Posterior cingulate gyrus (tissue), 11 donors: ENCODE measurements around the gene SRRM4.
A peak's percentile ranks its signal among the peaks of the same experiment; 100 is the strongest.
"Not testable (repeated sequence)": the region's sequence is repeated elsewhere in the genome, so short reads cannot be mapped to it uniquely, and the experiment has no call there.

Experiments used
- DNase-seq, 10 donors: peaks; one replicate each; pipeline versions ENCODE4 v3.0.0 to v3.0.0-alpha.2; 2020 to 2021; ENCODE audit warnings: mixed read lengths in 3 of 10
- intact Hi-C: fragments of 100-400 bp; cut with DNase I; formaldehyde crosslinking; loops from one replicate; pipeline ENCODE4 v1.15.1; 2023

Gene SRRM4

DNA sequence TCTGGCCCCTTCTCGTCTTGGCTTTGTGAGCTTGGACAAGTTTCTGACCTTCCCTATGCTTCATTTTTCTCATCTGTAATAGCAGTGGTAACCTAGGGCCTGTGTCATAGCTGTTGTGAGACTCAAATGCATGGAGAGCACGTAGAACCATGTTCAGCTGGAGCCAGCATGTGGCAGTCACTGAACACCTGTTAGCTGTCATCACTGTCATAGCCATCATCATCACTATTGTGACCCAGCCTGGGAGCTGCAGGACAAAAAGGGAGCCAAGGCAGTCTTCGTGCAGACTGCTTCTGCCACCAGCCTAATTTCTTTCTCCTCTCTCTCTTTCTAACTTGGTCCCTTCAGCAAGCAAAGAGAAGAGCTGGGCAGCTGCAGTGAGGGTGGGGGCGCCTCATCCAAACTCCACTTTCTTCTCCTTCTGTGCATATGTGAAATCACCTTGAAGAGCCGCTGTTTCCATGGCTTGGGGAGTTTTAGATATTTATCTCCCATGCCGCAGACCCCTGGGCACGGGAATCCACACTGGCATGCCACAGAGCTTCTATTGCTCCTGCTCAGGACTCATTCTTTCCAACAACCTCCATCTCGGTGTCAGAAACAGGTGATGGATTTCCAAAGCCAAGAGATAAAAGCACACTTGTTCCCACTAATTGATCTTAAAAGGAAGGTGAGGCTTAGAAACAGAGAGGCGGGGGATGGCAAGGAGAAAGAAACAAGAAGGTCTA, 87.0 kb downstream of the SRRM4 start:
- intact Hi-C loops: no loop called here
- DNase-seq: no peak

DNA sequence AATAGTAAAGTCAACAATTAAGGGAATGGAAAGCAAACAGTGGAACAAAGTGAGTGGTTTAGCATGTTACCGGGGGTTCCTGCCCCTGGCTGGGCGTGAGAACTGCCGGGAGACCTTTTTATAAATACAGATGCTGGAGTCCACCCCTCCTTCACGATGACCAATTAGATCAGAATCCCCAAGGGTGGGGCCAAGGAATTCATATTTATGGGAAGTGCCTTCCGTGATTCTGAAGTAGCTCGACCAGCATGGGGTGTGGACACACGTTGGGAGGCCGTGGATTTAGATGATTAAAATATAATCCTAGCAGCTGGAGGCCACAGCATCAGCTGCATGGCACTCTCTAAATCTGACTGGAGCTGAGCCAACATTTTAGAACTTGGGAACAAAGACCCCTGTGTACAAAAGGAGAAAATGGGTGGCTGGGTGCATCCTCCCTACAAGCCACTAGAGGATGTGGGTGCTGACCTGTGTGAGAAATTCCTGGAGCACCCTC, 87.9 kb downstream of the SRRM4 start:
- intact Hi-C loops: no loop called here
- no peak for DNase-seq

DNA sequence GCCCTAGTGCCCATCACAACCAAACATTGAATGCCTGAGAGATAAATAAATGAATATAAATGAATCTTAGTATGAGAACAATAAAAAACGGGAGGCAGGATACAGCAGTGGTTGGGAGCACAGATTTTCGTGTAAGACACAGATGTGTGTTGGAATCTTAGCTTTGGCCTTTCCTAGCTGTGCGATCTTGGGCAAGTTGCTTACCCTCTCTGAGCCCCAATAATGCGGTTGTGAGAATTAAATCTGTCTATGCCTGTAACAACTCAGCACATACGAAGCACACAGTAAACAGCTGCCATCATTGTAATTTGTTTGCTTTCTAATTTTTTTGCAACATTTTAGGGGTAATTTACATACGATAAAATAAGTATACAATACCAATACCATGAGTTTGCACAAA, 89.8 kb downstream of the SRRM4 start:
- DNase-seq: no peak
- intact Hi-C loops: no loop called here

DNA sequence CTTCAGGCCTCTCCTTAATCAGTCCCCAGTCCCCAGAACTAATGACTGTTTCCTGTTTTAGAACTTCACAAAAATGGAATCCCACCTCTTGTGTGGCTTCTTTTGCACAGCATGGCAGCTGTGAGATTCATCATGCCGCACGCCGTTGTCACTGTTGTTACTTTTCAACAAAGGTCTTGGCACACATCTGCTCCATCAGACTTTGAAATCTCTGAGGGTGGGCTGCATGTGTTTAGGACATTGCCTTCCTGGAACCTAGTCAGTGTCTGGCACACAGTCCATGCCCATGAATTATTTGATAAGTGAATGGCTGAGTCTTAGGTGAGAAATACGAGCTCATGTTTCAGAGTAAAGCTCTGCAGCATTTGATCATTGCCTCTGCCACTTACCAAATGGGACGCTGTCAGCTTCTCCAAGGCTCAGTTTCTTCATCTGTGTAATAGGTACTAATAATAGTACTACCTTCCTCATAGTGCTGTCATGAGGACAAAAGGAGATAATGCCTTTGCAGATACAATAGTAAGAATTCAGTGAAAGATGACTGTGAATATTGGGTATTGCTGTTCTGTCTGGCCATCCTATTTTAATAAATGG, 90.4 kb downstream of the SRRM4 start:
- intact Hi-C loops: no loop called here
- no peak for DNase-seq

DNA sequence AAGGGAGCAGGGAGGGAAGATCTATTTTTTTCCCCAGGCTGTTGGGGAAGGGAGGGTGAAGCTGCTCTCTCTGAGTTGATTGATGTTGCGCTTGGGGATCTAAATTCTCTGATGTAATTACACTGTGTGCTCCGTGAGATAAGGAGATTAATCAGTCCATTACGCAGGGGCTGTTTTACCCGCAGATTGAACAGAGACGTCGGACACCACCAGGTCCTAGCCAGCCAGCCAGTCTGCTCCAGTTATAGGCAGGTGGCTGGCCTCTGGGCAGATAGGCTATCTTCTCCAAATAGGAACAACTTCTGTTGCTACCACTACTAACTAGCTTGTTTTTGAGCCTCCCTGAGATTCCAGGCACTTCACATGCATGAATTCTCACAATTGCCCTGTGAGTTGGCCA, 91.1 kb downstream of the SRRM4 start:
- intact Hi-C loops: no loop called here
- no peak for DNase-seq

DNA sequence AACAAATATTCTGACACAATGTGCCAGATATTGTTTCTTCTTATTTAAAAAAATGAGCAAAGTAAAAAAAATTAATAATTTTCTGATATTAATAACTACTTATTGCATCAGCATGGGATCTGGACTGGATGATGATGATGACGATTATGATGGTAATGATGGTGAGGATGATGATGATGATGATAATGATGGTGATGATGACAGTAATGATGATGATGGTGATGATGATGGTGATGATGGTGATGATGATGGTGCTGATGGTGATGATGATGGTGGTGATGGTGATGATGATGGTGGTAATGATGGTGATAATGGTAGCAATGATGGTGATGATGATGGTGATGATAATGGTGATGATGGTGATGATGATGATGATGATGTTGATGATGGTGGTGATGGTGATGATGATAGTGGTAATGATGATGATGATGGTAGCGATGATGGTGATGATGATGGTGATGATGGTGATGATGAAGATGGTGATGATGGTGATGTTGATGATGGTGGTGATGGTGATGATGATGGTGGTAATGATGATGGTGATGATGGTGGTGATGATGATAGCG, 94.0 kb downstream of the SRRM4 start:
- intact Hi-C loops: no loop called here
- DNase-seq: no peak

DNA sequence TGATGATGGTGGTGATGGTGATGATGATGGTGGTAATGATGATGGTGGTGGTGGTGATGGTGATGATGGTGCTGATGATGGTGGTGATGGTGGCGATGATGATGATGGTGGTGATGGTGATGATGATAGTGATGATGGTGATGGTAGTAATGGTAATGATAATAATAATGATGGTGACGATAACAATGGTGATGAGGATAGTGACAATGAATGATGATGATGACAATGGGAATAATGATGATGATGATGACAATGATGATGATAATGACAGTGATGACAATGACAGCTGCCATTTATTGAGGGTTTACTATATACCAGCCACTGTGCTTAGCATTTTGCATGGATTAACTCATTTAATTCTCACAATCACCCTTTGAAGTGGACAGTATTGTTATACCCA, 94.6 kb downstream of the SRRM4 start:
- intact Hi-C loops: no loop called here
- no peak for DNase-seq

DNA sequence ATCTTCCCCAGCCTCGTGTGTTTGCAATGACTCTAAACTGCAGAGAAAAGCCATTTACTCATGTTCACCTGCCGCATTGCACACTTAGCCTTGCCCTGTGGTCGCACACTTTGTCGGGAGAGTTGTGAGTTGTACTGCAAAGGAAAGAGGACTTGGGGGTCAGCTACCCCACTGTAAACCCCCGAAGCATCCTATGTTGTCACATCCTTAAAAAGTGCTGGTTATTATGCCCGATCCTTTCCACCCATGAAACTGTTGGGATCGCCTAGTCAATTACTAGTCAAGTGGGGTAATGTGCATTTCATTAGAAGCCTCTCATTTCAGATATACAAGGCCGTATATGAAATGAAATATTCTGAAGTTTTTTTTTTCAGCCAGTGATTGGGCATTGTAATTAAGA, 98.2 kb downstream of the SRRM4 start:
- DNase-seq: no peak
- intact Hi-C loops: no loop called here

DNA sequence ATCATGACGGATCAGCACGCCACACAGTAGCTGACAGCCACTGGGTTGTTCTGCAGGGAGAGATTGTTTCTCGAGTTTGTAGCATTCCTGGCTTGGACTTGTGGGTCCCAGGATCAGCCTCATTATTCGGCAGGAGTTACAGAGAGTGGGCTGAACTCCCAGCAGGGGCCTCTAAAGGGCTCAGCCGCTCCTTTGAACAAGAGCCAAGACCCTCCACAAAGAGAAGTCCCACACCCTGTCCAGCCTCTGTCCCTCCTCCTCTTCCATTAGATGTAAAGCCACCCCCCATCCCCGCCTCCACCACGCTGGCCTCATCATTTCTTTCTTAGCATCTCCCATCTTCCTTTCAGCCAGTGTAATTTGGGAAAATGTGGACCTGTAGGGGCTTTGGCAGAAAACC, 100.7 kb downstream of the SRRM4 start:
- intact Hi-C loops: no loop called here
- no peak for DNase-seq

DNA sequence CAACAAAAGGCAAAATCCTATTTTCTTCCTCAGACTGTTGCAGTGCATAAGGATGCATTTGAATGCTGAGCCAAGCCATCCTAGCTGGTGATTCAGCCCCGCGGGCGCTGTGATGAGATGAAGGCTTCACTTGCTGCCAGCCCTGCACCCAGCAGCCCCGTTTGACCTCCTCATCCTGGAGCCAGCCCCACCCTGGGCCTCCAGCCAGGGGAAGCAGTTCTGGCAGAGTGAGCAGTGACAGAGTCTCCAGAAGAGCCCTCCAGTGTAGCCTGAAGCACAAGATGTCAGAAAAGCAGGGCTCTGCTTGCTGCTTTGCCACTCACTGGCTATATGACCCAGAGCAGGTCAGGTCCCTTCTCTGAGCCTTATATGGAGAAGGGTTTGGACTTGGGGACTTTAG, 101.2 kb downstream of the SRRM4 start:
- intact Hi-C loops: no loop called here
- peak in 9 of 10 donors; percentile 10 to 93 (median 55) for DNase-seq

DNA sequence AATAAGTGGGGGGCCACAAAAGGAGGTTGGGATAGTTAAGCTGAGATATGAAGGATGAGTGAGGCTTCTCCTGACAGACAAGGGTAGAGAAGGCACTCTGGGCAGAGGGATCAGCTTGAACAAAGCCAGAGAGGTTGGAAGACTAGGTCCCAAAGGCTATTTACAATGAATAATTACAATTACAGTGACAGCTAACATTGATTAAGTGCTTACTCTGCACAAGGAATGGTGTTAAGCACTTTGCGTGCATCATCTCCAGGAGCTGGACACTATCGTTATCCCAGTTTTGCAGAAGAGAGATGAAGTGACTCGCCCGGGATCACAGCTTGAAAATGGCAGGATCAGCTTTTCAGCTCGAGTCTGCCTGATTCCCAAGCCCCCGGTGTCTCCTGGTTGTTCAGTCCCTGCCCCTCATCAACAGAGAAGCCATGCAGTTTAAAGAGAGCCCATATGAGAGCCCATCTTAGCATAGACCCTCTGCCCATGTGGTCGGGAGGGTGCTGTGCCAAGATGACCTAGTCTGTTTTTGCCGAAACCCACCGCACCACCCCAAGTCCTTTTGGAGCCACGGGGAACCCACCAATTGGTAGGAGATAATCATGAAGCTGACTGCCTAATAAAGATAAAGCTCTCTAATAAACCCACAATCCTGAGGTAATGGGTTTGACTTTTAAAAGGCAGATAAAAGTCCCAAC, 107.5 kb downstream of the SRRM4 start:
- intact Hi-C loops: no loop called here
- no peak for DNase-seq

DNA sequence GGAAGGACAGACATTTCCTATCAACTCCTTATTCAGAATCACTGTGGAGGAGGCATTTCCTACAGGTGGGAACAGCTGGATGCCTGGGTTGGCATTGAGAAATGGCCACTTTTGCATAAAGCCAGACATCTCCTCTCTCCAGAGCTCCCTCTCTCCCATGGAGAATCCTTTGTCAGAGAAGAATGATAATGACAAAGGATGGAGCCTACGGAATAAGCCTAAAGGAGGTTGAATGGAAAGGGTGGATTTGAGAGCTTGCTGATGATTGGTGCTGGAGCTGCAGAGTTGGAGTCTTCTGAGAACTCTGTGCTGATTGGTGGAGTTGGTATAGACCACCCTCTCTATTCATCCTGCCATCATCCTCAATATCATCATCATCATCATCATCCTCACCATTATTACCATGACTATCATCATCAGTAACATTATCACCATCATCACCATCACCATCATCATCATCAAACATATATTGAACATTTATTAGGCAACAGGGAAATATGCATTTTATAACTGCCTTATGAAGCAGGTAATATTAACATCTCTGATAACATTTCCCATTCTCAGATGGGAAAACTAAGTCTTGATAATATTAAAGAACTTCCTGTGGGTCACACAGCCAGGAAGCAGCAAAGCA, 108.2 kb downstream of the SRRM4 start:
- no peak for DNase-seq
- intact Hi-C loops: no loop called here

DNA sequence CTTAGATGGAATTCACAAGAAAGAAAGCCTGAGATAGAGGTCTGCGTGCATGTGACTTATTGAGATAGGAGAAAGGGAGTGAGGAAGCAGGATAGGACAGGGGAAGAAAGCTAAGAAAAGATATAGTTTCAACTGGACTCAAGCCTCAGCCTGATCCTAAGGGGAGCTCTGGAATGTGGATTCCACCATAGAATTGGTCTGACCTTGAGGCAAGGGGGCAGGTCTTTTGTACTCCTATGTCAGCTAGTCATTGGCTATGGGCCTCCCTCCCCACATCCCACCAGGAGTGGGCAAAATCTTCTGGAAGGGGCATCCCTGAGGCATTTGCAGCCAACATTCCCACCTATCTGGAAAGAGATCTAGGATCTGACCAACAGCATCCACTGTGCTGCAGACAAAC, 108.9 kb downstream of the SRRM4 start:
- intact Hi-C loops: no loop called here
- DNase-seq: no peak

DNA sequence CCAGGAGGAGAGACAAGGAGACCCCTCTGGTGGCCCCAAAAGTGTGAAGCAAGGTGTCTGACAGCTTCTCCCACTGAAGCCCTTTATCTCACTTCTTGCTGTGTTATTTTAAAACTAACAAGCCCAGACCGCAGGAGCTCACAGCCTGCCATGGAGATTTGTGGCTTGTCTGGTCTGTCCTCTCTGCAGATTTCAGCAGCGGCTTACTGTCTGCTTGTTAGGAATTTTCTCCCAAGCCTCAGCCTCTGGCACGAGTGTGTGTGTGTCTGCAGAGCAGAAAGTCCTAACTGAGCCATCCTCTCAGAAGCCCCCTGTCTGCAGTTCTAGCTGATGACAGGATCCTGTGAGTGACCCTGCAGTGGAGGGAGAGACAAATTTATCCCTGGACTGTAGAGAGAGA, 109.5 kb downstream of the SRRM4 start:
- no peak for DNase-seq
- intact Hi-C loops: no loop called here

DNA sequence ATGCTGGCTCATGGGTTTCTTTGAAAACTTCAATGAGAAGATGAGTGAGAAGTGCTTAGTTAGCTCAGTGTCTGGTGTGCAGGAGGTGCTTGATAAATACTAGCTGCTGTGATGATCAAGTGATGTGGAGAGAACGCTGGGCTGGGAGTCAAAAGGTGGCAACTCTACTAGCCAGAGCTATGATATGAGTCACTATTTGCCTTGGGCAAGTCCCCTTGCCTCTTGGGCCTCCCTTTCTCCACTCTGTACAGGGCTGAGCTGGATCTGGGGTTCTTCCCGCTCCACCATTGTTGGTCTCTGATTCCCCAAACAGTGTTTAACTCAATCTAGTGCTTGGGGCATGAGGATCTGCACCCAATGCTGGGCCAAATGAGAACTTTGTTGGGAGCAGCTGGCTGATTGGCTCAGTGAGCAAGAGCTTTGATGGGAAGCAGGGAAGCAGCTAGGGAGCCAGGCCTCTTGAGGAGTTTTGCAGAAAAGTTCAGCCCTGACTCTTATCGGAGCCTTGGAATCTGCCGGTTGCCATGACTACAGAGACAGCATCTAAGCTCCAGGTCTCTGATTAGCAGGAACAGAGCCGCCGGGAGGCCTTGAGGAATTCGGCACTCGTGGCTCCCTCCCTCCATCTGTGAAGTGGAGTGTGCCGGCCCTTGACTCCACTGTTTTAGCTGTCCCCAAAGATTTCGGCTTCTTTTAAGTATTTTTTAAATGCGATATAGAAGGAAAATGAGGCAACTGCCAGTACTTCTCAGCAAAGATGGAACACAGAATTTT, 115.3 kb downstream of the SRRM4 start:
- intact Hi-C loops: no loop called here
- peak in 8 of 10 donors; percentile 21 to 90 (median 47) for DNase-seq

DNA sequence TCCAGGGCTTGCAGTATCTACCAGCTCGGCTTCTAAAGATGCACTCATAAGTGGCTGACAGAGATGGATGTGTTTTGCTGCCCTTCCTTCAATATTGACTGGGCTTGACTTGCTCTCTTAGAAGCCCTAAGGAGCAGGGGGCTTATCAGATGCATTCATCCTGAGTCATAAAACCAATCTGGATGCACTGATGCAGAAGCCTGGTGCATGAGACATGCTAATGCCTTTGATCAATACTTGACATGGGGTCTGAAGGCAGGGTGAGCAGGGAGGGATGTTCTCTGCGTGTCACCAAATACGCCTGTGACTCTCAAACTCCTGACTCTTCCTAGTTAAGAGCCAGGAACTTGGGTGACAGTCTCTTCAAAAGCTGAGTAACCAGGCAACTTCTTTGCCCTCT, 119.6 kb downstream of the SRRM4 start:
- intact Hi-C loops: no loop called here
- DNase-seq: no peak

DNA sequence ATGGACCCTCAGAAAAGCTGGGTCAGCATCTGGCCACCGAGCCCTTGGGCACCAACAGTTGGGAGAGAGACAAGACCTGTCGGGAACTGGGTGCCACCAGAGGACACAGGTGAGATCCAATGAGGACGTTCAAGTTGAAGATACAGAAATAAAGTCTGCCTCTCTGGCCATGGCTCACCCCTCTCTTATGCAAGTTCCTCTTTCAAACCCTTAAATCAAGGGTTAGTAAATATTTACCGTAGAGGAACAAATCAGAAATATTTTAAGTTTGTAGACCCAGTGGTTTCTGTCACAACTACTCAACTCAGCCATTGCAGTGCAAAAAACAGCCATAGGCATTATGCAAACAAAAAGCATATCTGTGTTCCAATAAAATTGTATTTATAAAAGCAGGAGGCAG, 120.9 kb downstream of the SRRM4 start:
- intact Hi-C loops: no loop called here
- DNase-seq: no peak

DNA sequence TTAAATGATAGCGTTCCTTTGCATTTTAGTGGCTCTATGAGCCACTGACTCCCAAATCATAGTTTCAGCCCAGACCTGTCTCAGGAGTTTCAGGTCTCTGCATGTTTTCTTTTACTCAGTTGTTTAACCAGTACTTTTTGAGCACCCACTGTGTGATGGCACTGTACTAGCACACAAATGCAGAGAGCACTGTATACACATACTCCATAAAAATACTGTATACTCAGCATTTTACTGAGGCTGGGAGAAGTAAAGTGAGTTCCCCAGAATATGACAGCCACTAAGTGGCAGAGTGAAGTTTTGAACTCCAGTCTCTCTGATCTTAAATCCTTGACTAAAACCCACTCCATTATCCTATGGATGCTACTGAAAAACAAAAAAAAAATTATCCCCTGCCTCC, 121.4 kb downstream of the SRRM4 start:
- DNase-seq: no peak
- intact Hi-C loops: no loop called here

DNA sequence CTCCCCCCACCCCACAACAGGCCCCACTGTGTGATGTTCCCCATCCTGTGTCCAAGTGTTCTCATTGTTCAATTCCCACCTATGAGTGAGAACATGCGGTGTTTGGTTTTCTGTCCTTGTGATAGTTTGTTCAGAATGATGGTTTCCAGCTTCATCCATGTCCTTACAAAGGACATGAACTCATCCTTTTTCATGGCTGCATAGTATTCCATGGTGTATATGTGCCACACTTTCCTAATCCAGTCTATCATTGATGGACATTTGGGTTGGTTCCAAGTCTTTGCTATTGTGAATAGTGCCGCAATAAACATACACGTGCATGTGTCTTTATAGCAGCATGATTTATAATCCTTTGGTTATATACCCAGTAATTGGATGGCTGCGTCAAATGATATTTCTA, 123.6 kb downstream of the SRRM4 start:
- DNase-seq, intact Hi-C loops: not testable (repeated sequence)

DNA sequence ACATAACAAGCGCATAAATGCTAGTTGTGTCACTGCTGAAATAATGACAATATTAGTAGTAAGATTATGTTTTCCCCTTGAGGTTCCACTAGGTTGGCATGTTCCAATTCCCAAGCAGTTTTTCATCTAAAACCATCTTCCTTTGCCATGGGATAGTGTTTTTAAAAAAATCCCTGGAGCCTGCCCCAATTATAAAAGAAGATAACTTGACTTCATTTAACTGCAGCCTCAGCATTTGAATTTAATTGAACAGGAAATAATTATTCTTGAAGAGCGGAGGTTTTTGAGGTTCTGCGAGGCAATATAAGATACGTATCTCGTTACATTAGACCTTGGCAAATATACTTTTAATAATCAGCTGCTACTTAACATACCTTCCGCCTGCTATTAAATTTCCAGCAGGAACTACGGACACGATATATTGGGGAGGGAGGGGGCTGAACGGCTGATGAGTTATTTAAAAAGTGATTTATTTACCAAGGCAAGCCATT, 132.2 kb downstream of the SRRM4 start:
- intact Hi-C loops: loop anchor here (10.0 kb wide), 1 partner anchor 431 kb away; no protein-coding TSS in a partner anchor
- no peak for DNase-seq
